Measurements from ENCODE around the gene CC2D1B.

The CC2D1B gene

DNA sequence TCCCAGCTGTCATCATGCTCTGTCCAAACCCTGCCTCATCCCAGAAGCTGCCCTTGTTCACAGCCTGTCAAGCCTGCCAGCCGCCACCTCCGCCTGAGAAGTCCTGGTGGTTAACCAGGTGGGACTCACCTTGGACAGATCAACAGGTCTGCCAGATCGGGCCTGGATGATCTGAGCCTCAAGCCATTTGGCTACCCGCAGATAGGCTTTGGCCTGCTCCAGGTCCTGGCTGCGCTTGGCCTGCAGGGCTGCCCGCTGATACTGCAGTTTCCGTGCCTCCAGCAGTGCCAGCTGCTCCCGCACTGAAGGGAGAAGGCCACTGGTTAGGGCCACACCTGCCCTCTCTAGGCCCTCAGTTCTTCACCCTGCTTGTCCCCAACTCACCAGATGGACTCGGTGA lies 8.6 kb downstream of the CC2D1B start:
- no peak for TF ChIP-seq TCF12 (IDR thresholded peaks at IDR 0.05; ENCODE audit: low read depth)
- TF ChIP-seq, protein P1, sequence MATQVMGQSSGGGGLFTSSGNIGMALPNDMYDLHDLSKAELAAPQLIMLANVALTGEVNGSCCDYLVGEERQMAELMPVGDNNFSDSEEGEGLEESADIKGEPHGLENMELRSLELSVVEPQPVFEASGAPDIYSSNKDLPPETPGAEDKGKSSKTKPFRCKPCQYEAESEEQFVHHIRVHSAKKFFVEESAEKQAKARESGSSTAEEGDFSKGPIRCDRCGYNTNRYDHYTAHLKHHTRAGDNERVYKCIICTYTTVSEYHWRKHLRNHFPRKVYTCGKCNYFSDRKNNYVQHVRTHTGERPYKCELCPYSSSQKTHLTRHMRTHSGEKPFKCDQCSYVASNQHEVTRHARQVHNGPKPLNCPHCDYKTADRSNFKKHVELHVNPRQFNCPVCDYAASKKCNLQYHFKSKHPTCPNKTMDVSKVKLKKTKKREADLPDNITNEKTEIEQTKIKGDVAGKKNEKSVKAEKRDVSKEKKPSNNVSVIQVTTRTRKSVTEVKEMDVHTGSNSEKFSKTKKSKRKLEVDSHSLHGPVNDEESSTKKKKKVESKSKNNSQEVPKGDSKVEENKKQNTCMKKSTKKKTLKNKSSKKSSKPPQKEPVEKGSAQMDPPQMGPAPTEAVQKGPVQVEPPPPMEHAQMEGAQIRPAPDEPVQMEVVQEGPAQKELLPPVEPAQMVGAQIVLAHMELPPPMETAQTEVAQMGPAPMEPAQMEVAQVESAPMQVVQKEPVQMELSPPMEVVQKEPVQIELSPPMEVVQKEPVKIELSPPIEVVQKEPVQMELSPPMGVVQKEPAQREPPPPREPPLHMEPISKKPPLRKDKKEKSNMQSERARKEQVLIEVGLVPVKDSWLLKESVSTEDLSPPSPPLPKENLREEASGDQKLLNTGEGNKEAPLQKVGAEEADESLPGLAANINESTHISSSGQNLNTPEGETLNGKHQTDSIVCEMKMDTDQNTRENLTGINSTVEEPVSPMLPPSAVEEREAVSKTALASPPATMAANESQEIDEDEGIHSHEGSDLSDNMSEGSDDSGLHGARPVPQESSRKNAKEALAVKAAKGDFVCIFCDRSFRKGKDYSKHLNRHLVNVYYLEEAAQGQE (IDR thresholded peaks at IDR 0.05; ENCODE audit: low read depth) = no peak
- TF ChIP-seq ZBTB7A (IDR thresholded peaks at IDR 0.05; ENCODE audit: low read depth) = no peak
- no peak for TF ChIP-seq FOXM1 (IDR thresholded peaks at IDR 0.05; ENCODE audit: borderline replicate concordance, low read depth)
- TF ChIP-seq RAD21 (IDR thresholded peaks at IDR 0.05; ENCODE audit: low read depth) = no peak
- no peak for TF ChIP-seq CREB1 (IDR thresholded peaks at IDR 0.05; ENCODE audit: low read depth)
- TF ChIP-seq EGR1 (IDR thresholded peaks at IDR 0.05) = no peak
- no peak for TF ChIP-seq TAF1 (IDR thresholded peaks at IDR 0.05; ENCODE audit: low read depth)
- TF ChIP-seq, protein P2, sequence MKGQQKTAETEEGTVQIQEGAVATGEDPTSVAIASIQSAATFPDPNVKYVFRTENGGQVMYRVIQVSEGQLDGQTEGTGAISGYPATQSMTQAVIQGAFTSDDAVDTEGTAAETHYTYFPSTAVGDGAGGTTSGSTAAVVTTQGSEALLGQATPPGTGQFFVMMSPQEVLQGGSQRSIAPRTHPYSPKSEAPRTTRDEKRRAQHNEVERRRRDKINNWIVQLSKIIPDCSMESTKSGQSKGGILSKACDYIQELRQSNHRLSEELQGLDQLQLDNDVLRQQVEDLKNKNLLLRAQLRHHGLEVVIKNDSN (IDR thresholded peaks at IDR 0.05) = no peak
- TF ChIP-seq EP300 (IDR thresholded peaks at IDR 0.05; ENCODE audit: borderline replicate concordance) = no peak
- TF ChIP-seq, protein P3, sequence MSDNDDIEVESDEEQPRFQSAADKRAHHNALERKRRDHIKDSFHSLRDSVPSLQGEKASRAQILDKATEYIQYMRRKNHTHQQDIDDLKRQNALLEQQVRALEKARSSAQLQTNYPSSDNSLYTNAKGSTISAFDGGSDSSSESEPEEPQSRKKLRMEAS (IDR thresholded peaks at IDR 0.05) = no peak
- no peak for TF ChIP-seq NFIC (IDR thresholded peaks at IDR 0.05)
- TF ChIP-seq CEBPB (IDR thresholded peaks at IDR 0.05) = no peak
- no peak for TF ChIP-seq TEAD4 (IDR thresholded peaks at IDR 0.05)

DNA sequence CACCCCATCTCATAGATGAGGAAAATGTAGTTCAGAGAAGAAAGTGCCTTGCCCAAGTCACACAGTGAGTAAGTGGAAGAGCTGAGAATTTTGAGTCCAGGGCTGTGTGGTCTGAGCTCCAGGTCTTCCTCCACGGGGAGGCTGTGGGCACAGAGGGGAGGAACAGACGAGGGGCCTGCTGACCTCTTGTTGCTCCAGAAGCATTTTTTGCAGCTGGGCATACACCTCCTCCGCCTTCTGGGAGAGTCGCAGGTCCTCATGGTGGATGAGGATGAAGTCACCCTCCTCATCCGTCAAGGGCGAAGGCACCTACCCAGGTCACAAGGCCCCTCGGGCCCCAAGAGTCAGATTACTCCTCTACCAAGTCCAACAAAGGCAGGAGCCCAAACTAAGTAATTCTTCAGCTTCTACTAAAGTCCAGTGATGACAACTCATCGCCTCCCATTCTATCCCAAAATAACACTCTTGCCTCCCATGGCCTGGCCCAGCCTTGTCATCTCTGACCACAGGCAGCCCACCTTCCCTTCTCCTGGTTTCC lies 9.1 kb downstream of the CC2D1B start:
- TF ChIP-seq RAD21 (IDR thresholded peaks at IDR 0.05; ENCODE audit: low read depth) (no peak), CEBPB (IDR thresholded peaks at IDR 0.05) (no peak), TAF1 (IDR thresholded peaks at IDR 0.05; ENCODE audit: low read depth) (no peak), EP300 (IDR thresholded peaks at IDR 0.05; ENCODE audit: borderline replicate concordance) (no peak), NFIC (IDR thresholded peaks at IDR 0.05) (no peak)
- TF ChIP-seq, protein P1 (IDR thresholded peaks at IDR 0.05; ENCODE audit: low read depth) = no peak

DNA sequence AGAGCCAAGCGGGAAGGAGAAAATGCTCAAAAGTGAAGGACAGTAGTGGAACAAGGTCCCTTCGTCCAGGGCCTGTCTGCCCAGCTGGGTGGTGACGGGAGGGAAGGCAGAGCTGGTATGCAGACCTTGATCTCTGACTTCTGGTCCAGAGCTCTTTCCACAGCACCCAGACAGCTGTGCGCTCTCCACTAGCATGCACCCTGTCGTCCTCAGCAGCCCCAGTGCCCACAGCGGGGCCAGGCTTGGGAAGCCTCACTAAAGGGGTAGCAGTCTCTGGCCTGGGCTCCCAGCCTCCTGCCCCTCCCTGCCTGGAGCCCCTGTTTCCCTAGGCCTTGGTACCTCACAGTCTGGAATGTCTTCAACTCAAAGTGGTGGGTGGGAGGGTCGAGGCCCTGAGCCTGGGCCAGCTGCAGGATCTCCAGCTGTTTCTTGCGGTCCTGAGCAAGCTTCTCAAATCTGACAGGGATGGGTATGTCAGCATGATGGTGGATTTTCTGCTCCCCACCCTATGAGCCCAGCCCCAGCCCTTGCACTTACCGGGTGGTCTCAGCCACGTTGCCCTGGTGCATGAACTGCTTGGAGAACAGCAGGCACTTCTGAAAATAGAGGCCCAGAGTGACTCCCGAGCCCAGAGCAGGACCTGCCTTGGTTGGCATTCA lies 10.0 kb downstream of the CC2D1B start:
- TF ChIP-seq EGR1 (IDR thresholded peaks at IDR 0.05) (no peak), CREB1 (IDR thresholded peaks at IDR 0.05; ENCODE audit: low read depth) (no peak), FOXM1 (IDR thresholded peaks at IDR 0.05; ENCODE audit: borderline replicate concordance, low read depth) (no peak), NFIC (IDR thresholded peaks at IDR 0.05) (no peak), CEBPB (IDR thresholded peaks at IDR 0.05) (no peak), TCF12 (IDR thresholded peaks at IDR 0.05; ENCODE audit: low read depth) (no peak), TEAD4 (IDR thresholded peaks at IDR 0.05) (no peak), YY1 (IDR thresholded peaks at IDR 0.05; ENCODE audit: low read depth) (no peak), EP300 (IDR thresholded peaks at IDR 0.05; ENCODE audit: borderline replicate concordance) (no peak), TAF1 (IDR thresholded peaks at IDR 0.05; ENCODE audit: low read depth) (no peak), RAD21 (IDR thresholded peaks at IDR 0.05; ENCODE audit: low read depth) (no peak), ZBTB7A (IDR thresholded peaks at IDR 0.05; ENCODE audit: low read depth) (no peak)
- TF ChIP-seq, protein P1 (IDR thresholded peaks at IDR 0.05; ENCODE audit: low read depth) = no peak
- TF ChIP-seq, protein P2 (IDR thresholded peaks at IDR 0.05) = no peak
- TF ChIP-seq, protein P3 (IDR thresholded peaks at IDR 0.05) = no peak

DNA sequence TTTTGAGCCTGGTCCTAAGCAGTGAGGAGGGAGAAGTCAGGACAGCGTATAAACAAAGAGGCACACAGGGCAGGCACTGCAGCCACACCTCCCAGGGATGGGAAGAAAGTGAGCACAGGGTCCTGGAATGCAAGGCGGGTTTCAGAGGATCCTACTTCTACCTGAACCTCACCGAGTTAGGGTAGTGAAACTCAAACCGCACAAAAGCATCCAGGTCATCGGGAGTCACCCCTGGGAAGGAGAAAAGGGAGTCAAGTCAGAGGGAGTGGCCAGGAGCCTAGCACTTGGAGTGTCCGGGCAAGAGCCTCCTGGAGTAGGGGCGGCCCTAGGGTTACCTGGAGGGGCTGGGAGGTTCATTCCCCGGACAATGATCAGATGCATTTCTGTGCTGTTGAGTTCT lies 10.6 kb downstream of the CC2D1B start:
- TF ChIP-seq EP300 (IDR thresholded peaks at IDR 0.05; ENCODE audit: borderline replicate concordance) (no peak), NFIC (IDR thresholded peaks at IDR 0.05) (no peak), RAD21 (IDR thresholded peaks at IDR 0.05; ENCODE audit: low read depth) (no peak), TCF12 (IDR thresholded peaks at IDR 0.05; ENCODE audit: low read depth) (no peak), EGR1 (IDR thresholded peaks at IDR 0.05) (no peak), YY1 (IDR thresholded peaks at IDR 0.05; ENCODE audit: low read depth) (no peak), CEBPB (IDR thresholded peaks at IDR 0.05) (no peak), ZBTB7A (IDR thresholded peaks at IDR 0.05; ENCODE audit: low read depth) (no peak), TAF1 (IDR thresholded peaks at IDR 0.05; ENCODE audit: low read depth) (no peak), TEAD4 (IDR thresholded peaks at IDR 0.05) (no peak), CREB1 (IDR thresholded peaks at IDR 0.05; ENCODE audit: low read depth) (no peak), FOXM1 (IDR thresholded peaks at IDR 0.05; ENCODE audit: borderline replicate concordance, low read depth) (no peak)
- TF ChIP-seq, protein P2 (IDR thresholded peaks at IDR 0.05) = no peak
- TF ChIP-seq, protein P3 (IDR thresholded peaks at IDR 0.05) = no peak
- TF ChIP-seq, protein P1 (IDR thresholded peaks at IDR 0.05; ENCODE audit: low read depth) = no peak
